A549 (cell line): ENCODE data around the gene FUT8. TPM values are rescaled to one million over a fixed set of nuclear protein-coding genes. Genes with fewer than 3 reads are reported as not detected.

Experiments
- ATAC-seq, 2 experiments: fragments of 200-7000 bp in 1 of 2; fragments of >200 bp in 1 of 2; cut with Nextera tagmentation in 1 of 2; cut with Tn5 transposase in 1 of 2; 3 replicates each; pipeline versions ENCODE4 v1.8.0 to v1.9.1; 2018 to 2020; ENCODE audit warnings: mild to moderate bottlenecking in 1 of 2, moderate library complexity in 1 of 2
- CTCF ChIA-PET: fragments of 300-600 bp; sonication (Branson Sonifier 250); formaldehyde crosslinking; extraction: SDS; loops from one replicate; lab custom pipeline; 2021; ENCODE audit warnings: antibody characterized with exemption, inconsistent platforms; lab: Yijun Ruan, JAX
- POLR2A ChIA-PET: fragments of 350-600 bp; formaldehyde crosslinking; extraction: SDS; loops from one replicate; lab custom pipeline; 2021; ENCODE audit warnings: antibody characterized with exemption, inconsistent platforms; lab: Yijun Ruan, JAX
- DNase-seq, 2 experiments: peaks; one replicate each; pipeline versions ENCODE4 v3.0.0 to v3.0.0-alpha.2; 2011 to 2016; ENCODE audit warnings: low read depth in 1 of 2, low spot score in 1 of 2
- FAIRE-seq: peaks from 2 replicates; lab custom pipeline; 2011; peaks lifted over from hg19 to GRCh38; lab: Jason Lieb, UNC
- H3K27ac ChIP-seq, 2 experiments: fragments of >200 bp; sonication (Bioruptor Twin); formaldehyde crosslinking; 3 replicates each; pipeline ENCODE4 v1.5.1; 2016 to 2017
- H3K4me1 ChIP-seq: fragments of >200 bp; sonication (Bioruptor Twin); formaldehyde crosslinking; 3 replicates; pipeline ENCODE4 v1.6.1; 2016
- H3K4me2 ChIP-seq: fragments of >200 bp; sonication (Bioruptor Twin); formaldehyde crosslinking; 3 replicates; pipeline ENCODE4 v1.6.1; 2016
- H3K4me3 ChIP-seq: fragments of >200 bp; sonication (Bioruptor Twin); formaldehyde crosslinking; 3 replicates; pipeline ENCODE4 v1.5.1; 2016
- H3K9me3 ChIP-seq: fragments of >200 bp; sonication (Bioruptor Twin); formaldehyde crosslinking; 3 replicates; pipeline ENCODE4 v1.6.1; 2016
- ATOH8 ChIP-seq: fragments of 250-450 bp; sonication (Bioruptor Pico); IDR thresholded peaks from 2 replicates; pipeline ENCODE4 v1.5.0; 2020; ENCODE audit warnings: low read depth, mild to moderate bottlenecking, moderate library complexity
- CEBPB ChIP-seq, 2 experiments: fragments of >200 bp in 1 of 2; sonication (Bioruptor Twin) in 1 of 2; formaldehyde crosslinking in 1 of 2; IDR thresholded peaks; 2 replicates each; pipeline ENCODE4 v1.6.1; 2012 to 2016
- E2F6 ChIP-seq: IDR thresholded peaks from 2 replicates; pipeline ENCODE4 v1.6.1; 2012; ENCODE audit warnings: low read depth, borderline replicate concordance
- EP300 ChIP-seq, 2 experiments: fragments of >200 bp; sonication (Bioruptor Twin); formaldehyde crosslinking; IDR thresholded peaks; 2 replicates in 1 of 2; 3 replicates in 1 of 2; pipeline ENCODE4 v1.6.1; 2016 to 2017
- FOSL2 ChIP-seq, 2 experiments: fragments of 450-650 bp in 1 of 2; fragments of >200 bp in 1 of 2; sonication (Bioruptor Twin) in 1 of 2; formaldehyde crosslinking; IDR thresholded peaks; 2 replicates each; pipeline versions ENCODE4 v1.5.0 to v1.6.1; 2016 to 2020; ENCODE audit warnings: mild to moderate bottlenecking in 1 of 2, moderate library complexity in 1 of 2
- HDAC2 ChIP-seq: fragments of 200-600 bp; sonication (generic); IDR thresholded peaks from 2 replicates; pipeline ENCODE4 v1.6.1; 2016
- JUN ChIP-seq, 2 experiments: fragments of >200 bp; sonication (Bioruptor Twin); formaldehyde crosslinking; IDR thresholded peaks; 2 replicates in 1 of 2; 3 replicates in 1 of 2; pipeline ENCODE4 v1.6.1; 2016 to 2017
- NFE2L2 ChIP-seq: fragments of 150-350 bp; conservative IDR thresholded peaks from 2 replicates; pipeline ENCODE4 v1.6.1; 2014; ENCODE audit warnings: low read length
- NPAS2 ChIP-seq: fragments of 250-450 bp; sonication (Bioruptor Pico); IDR thresholded peaks from 2 replicates; pipeline ENCODE4 v1.8.0; 2022; ENCODE audit warnings: mild to moderate bottlenecking, moderate library complexity, borderline replicate concordance
- NR3C1 ChIP-seq: fragments of >200 bp; sonication (Bioruptor Twin); formaldehyde crosslinking; IDR thresholded peaks from 3 replicates; pipeline ENCODE4 v1.6.1; 2017
- RCOR1 ChIP-seq: fragments of 150-350 bp; IDR thresholded peaks from 2 replicates; pipeline ENCODE4 v1.6.1; 2014; ENCODE audit warnings: antibody characterized with exemption, low read length, low read depth
- RNF2 ChIP-seq: fragments of 200-600 bp; sonication (generic); IDR thresholded peaks from 2 replicates; pipeline ENCODE4 v1.6.1; 2016; ENCODE audit warnings: low read depth, mild to moderate bottlenecking, antibody characterized with exemption, moderate library complexity, borderline replicate concordance
- SREBF2 ChIP-seq: fragments of 450-650 bp; IDR thresholded peaks from 2 replicates; pipeline ENCODE4 v1.6.1; 2014; ENCODE audit warnings: mild to moderate bottlenecking, moderate library complexity
- TFCP2L1 ChIP-seq: fragments of 250-450 bp; sonication (Bioruptor Pico); IDR thresholded peaks from 2 replicates; pipeline ENCODE4 v1.5.0; 2021; ENCODE audit warnings: mild to moderate bottlenecking
- ZC3H11A ChIP-seq: fragments of 450-650 bp; IDR thresholded peaks from 2 replicates; pipeline ENCODE4 v1.6.1; 2014; ENCODE audit warnings: antibody characterized with exemption, mild to moderate bottlenecking
- ZFP36 ChIP-seq: fragments of 450-650 bp; IDR thresholded peaks from 2 replicates; pipeline ENCODE4 v1.6.1; 2014; ENCODE audit warnings: borderline replicate concordance; ENCODE audit not compliant: partially characterized antibody
- ZNF302 ChIP-seq: fragments of 250-450 bp; sonication (Bioruptor Pico); IDR thresholded peaks from 2 replicates; pipeline ENCODE4 v1.9.0; 2021; ENCODE audit warnings: inconsistent platforms, mild to moderate bottlenecking, moderate library complexity
- ZSCAN20 ChIP-seq: fragments of 250-450 bp; sonication (Bioruptor Pico); IDR thresholded peaks from 2 replicates; pipeline ENCODE4 v1.8.0; 2022; ENCODE audit warnings: mild to moderate bottlenecking, moderate library complexity
- WGBS: methylation state at CpG from one replicate; pipeline ENCODE4 v1.1.6; 2017; ENCODE audit errors: missing lambda C conversion rate; 5-methylcytosine and 5-hydroxymethylcytosine counted together
- polyA plus RNA-seq, 4 experiments: library from polyadenylated mRNA; depleted of rRNA in 3 of 4; stranded (reverse); fragments of >200 nt; fragmentation: RNase III in 1 of 4; extraction: RNeasy Plus Mini Kit Qiagen cat#74134 plus additional on column Dnase treatment in 1 of 4; gene quantifications; 2 replicates in 3 of 4; 3 replicates in 1 of 4; pipeline ENCODE4 v1.2.3, GENCODE V29; 2011 to 2017
- TF ChIP-seq, protein P1 (sequence below): fragments of 200-600 bp; sonication (generic); IDR thresholded peaks from 2 replicates; pipeline ENCODE4 v1.6.1; 2016; ENCODE audit warnings: antibody characterized with exemption, mild to moderate bottlenecking, moderate library complexity

The FUT8 gene
- polyA plus RNA-seq, 2 of the 4 experiments (the other 2 are of a cell fraction) = 20.3 to 22.9 TPM

- H3K27ac ChIP-seq = no peak overlapping the region
- no peak overlapping the region for H3K4me3 ChIP-seq
- POLR2A ChIA-PET = no interaction called here
- H3K4me2 ChIP-seq = no peak overlapping the region
- peaks cover 6% of the 10 kb centered on the region; the same call in 1 of the 3 replicates for H3K4me1 ChIP-seq
- H3K9me3 ChIP-seq = no peaks in the 10 kb centered on the region
- ATAC-seq (no peak), FAIRE-seq (no peak), DNase-seq (no peak)
- no peak for TF ChIP-seq EP300 (IDR thresholded peaks at IDR 0.05)
- TF ChIP-seq NR3C1 = no peak
- TF ChIP-seq ATOH8 = no peak
- TF ChIP-seq ZC3H11A = no peak
- TF ChIP-seq RNF2 = no peak
- no peak for TF ChIP-seq FOSL2 (IDR thresholded peaks at IDR 0.05)
- TF ChIP-seq FOSL2 (CRISPR knock-in tag; IDR thresholded peaks at IDR 0.05) = no peak
- CTCF ChIA-PET = no interaction called here
These were observed 88.8 kb downstream of the FUT8 start for GRCh38 chr14:65501328-65501727.

DNA sequence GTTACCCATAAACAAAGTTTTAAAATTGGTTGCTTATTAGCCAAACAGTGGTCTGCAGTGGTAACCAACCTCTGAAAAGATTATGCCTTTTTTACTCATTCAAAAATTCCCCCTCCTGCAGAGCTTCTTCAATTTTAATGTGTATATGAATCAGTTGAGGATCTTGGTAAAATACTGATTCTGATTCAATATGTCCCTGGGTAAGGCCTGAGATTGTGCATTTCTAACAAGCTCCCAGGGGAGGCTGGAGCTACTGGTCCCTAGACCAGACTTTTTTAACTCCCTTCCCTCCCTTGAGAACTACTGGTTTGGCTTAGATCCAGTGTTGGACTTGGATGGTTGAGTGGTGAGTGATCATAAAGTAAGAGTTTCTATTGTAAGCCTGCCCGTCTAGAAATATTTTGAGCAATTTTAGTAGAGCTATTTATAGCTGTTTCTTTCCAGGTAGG lies 90.2 kb downstream of the FUT8 start:
- Histone ChIP-seq H3K4me2 (no peak overlapping the region), H3K4me1 (peaks cover 6% of the 10 kb centered on the region; the same call in 1 of the 3 replicates), H3K9me3 (no peaks in the 10 kb centered on the region), H3K27ac (no peak overlapping the region)
- CTCF ChIA-PET = interaction anchor here (0.6 to 1.4 kb wide), 3 partner anchors 322 to 800 kb away, joined by 3 read pairs; no protein-coding TSS in a partner anchor
- 41% methylated on average over 1 of the region's 1 CpG for WGBS
- POLR2A ChIA-PET = no interaction called here
- TF ChIP-seq ZSCAN20 = no peak
- no peak for TF ChIP-seq ZNF302 (CRISPR knock-in tag)
- TF ChIP-seq SREBF2 = no peak
- TF ChIP-seq, all 56 proteins: peak for 0
- DNase-seq (no peak), ATAC-seq (no peak; a peak in 1 of 6 replicates), FAIRE-seq (no peak)
- H3K4me3 ChIP-seq = no peak overlapping the region

DNA sequence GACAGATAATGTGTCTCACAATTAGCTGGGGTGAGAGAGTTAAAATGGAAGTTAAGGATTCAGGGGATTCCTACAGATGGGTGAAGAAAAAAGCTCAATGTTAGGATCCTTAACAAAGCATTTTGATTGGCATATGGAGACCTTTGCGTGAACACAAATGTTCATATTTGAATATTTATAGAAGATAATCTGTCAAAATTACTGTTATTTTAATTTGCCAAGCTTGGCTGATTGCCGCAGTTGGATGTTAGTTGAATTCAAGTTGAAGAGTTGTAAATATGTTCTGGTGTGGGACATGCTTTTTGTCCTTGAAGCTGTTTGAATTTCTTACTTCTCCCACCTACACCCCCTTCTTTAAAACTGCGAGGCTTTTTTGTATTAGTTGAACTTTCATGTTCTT lies 91.2 kb downstream of the FUT8 start:
- H3K4me1 ChIP-seq = peaks cover 6% of the 10 kb centered on the region; the same call in 1 of the 3 replicates
- CTCF ChIA-PET = interaction anchor here (1.4 kb wide), 1 partner anchor 321 kb away, joined by 3 read pairs; no protein-coding TSS in a partner anchor

More for the DNA sequence above, 91.2 kb downstream of the FUT8 start:
- no peak overlapping the region for H3K27ac ChIP-seq
- POLR2A ChIA-PET = interaction anchor here (0.5 kb wide), 1 partner anchor 9 kb away, joined by 3 read pairs; no protein-coding TSS in a partner anchor
- H3K4me3 ChIP-seq = no peak overlapping the region
- ATAC-seq (no peak), DNase-seq (no peak), FAIRE-seq (no peak)
- no peak for TF ChIP-seq TFCP2L1 (CRISPR knock-in tag)
- no peak for TF ChIP-seq ZNF302 (CRISPR knock-in tag)
- no peak for TF ChIP-seq RCOR1
- TF ChIP-seq HDAC2 = no peak
- TF ChIP-seq NPAS2 = no peak
- no peak for TF ChIP-seq JUN (IDR thresholded peaks at IDR 0.05)
- TF ChIP-seq ZFP36 = no peak
- TF ChIP-seq NFE2L2 = no peak
- no peak for TF ChIP-seq E2F6
- TF ChIP-seq, protein P1, sequence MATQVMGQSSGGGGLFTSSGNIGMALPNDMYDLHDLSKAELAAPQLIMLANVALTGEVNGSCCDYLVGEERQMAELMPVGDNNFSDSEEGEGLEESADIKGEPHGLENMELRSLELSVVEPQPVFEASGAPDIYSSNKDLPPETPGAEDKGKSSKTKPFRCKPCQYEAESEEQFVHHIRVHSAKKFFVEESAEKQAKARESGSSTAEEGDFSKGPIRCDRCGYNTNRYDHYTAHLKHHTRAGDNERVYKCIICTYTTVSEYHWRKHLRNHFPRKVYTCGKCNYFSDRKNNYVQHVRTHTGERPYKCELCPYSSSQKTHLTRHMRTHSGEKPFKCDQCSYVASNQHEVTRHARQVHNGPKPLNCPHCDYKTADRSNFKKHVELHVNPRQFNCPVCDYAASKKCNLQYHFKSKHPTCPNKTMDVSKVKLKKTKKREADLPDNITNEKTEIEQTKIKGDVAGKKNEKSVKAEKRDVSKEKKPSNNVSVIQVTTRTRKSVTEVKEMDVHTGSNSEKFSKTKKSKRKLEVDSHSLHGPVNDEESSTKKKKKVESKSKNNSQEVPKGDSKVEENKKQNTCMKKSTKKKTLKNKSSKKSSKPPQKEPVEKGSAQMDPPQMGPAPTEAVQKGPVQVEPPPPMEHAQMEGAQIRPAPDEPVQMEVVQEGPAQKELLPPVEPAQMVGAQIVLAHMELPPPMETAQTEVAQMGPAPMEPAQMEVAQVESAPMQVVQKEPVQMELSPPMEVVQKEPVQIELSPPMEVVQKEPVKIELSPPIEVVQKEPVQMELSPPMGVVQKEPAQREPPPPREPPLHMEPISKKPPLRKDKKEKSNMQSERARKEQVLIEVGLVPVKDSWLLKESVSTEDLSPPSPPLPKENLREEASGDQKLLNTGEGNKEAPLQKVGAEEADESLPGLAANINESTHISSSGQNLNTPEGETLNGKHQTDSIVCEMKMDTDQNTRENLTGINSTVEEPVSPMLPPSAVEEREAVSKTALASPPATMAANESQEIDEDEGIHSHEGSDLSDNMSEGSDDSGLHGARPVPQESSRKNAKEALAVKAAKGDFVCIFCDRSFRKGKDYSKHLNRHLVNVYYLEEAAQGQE = no peak
- TF ChIP-seq ZSCAN20 = no peak
- TF ChIP-seq CEBPB (IDR thresholded peaks at IDR 0.05) = no peak
- H3K9me3 ChIP-seq = peaks cover 4% of the 10 kb centered on the region; the same call in 2 of the 3 replicates
- no peak overlapping the region for H3K4me2 ChIP-seq
- WGBS = 86% methylated on average over 3 of the region's 3 CpGs
